SU-DHL-6 (cell line): ENCODE results near the gene ROBO2.

ENCODE experiments used
- EZH2phosphoT487 ChIP-seq: fragments of 200-600 bp; sonication (generic), shearing (Covaris generic); conservative IDR thresholded peaks from 2 replicates; pipeline ENCODE4 v1.6.1; 2018; ENCODE audit warnings: mild to moderate bottlenecking, antibody characterized with exemption, low read length, moderate library complexity, mixed read lengths
- TF ChIP-seq, protein P1 (sequence below): fragments of 200-600 bp; sonication (generic); IDR thresholded peaks from one replicate; pipeline ENCODE4 v1.5.1; 2017; ENCODE audit warnings: antibody characterized with exemption, mild to moderate bottlenecking, low read length, moderate library complexity; ENCODE audit not compliant: insufficient read depth, poor library complexity, severe bottlenecking

DNA sequence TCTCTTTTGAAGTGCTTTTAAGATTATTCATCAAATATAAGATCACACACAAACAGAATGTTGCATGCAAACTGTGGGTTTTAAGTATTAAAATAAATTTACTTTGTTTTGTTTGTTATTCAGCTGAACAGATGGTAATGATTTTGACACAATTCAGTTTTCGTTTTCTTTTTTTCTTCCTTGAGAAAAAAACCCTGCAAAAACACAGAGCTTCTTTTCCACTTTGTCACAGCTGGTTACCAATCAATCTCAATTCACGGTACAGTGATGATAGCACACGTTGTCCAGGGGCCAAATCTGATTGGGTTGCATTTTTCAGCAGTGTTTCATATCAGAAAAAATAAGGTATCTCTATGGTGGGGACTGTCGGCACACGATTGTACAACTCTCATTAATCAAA lies 473.6 kb downstream of the ROBO2 start:
- TF ChIP-seq, protein P1, sequence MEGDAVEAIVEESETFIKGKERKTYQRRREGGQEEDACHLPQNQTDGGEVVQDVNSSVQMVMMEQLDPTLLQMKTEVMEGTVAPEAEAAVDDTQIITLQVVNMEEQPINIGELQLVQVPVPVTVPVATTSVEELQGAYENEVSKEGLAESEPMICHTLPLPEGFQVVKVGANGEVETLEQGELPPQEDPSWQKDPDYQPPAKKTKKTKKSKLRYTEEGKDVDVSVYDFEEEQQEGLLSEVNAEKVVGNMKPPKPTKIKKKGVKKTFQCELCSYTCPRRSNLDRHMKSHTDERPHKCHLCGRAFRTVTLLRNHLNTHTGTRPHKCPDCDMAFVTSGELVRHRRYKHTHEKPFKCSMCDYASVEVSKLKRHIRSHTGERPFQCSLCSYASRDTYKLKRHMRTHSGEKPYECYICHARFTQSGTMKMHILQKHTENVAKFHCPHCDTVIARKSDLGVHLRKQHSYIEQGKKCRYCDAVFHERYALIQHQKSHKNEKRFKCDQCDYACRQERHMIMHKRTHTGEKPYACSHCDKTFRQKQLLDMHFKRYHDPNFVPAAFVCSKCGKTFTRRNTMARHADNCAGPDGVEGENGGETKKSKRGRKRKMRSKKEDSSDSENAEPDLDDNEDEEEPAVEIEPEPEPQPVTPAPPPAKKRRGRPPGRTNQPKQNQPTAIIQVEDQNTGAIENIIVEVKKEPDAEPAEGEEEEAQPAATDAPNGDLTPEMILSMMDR = no peak
- TF ChIP-seq EZH2phosphoT487 = no peak
